ENCODE measurements around the gene RNF10.
A peak's percentile ranks its signal among the peaks of the same experiment; 100 is the strongest.
"Not testable (repeated sequence)": the region's sequence is repeated elsewhere in the genome, so short reads cannot be mapped to it uniquely, and the experiment has no call there.

Gene RNF10

DNA sequence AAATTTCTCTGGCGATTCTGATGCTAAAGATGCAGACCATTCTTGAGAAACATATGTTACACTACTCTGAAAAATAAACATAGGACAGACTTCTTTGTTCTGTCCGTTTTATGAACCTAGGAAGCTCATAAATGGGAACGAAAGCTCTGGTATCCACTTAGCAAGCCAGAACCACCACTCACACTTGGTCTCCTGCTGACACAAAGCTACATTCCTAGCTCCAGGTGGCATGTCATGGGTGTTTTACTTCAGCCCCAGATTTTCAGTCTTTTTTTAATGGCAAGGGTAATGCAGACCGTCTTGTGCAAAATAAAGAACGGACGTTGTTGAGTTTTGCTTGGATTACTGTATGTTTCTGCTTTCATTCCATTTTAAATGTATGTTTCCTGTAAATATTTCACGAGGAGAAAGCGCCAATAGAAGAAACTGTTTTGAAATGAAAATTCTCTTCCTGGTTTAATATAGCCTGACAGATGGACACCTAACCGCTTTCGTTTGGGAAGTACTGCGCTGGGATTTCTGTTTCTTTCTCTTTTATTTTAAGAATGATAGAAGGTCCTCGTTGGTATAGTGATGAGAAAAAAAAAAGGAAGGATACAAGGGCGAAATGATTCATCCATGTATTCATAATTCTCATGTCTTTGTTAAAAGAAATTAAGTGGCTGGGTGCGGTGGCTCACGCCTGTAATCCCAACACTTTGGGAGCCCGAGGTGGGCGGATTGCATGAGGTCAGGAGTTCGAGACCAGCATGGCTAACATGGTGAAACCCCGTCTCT, 4.3 kb upstream of the RNF10 start:
- TF ChIP-seq CTCF (IDR thresholded peaks at IDR 0.05; ENCODE audit: control insufficient read depth, extremely low read depth, insufficient read depth): no peak
- DNase-seq (ENCODE audit: low read depth): peak; percentile 59
- peak overlapping the region; percentile 84 for H3K4me3 ChIP-seq (ENCODE audit: low read depth, low read length)

DNA sequence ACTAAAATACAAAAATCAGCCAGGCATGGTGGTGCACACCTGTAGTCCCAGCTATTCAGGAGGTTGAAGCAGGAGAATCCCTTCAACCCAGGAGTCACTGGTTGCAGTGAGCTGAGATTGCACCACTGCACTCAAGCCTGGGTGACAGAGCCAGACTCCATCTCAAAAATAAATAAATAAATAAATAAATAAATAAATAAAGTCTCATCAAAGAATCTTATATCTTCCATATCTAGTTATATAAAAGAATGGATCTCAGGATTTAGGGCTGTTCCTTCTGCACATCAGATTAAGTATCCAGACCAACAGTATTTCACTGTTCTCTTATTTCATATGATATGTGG, 3.8 kb upstream of the RNF10 start:
- not testable (repeated sequence) for DNase-seq (ENCODE audit: low read depth); H3K4me3 ChIP-seq (ENCODE audit: low read depth, low read length)

- no peak for TF ChIP-seq CTCF (IDR thresholded peaks at IDR 0.05; ENCODE audit: control insufficient read depth, extremely low read depth, insufficient read depth)
- DNase-seq (ENCODE audit: low read depth): no peak
- no peak overlapping the region for H3K4me3 ChIP-seq (ENCODE audit: low read depth, low read length)
Observed at GRCh38 chr12:120532701-120533238, 1.4 kb upstream of the RNF10 start.

GRCh38 chr12:120534703-120535655, 823 bp downstream of the RNF10 start:
- H3K4me3 ChIP-seq (ENCODE audit: low read depth, low read length): peak overlapping the region; percentile 75
- DNase-seq (ENCODE audit: low read depth): no peak
- TF ChIP-seq CTCF (IDR thresholded peaks at IDR 0.05; ENCODE audit: control insufficient read depth, extremely low read depth, insufficient read depth): no peak

GRCh38 chr12:120536064-120536791, 2.1 kb downstream of the RNF10 start:
- no peak for TF ChIP-seq CTCF (IDR thresholded peaks at IDR 0.05; ENCODE audit: control insufficient read depth, extremely low read depth, insufficient read depth)
- peak overlapping the region; percentile 75 for H3K4me3 ChIP-seq (ENCODE audit: low read depth, low read length)
- DNase-seq (ENCODE audit: low read depth): no peak

DNA sequence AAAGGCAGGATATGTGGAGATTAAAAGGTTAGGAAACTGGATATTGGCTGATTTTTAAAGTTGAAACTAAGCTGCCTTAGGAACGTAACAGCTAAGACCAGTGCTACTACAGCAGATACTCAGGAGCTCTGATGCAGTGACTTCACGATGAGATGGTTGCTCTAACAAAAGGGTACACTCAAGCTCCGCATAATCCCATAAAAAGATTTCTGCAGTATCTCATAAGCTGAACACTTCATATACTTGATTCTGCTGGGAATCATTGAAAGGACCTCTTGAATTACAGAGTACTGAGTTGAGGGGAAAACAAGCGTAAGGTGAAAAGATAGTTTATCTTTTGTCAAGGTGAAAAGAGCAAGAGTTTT, 3.7 kb downstream of the RNF10 start:
- TF ChIP-seq CTCF (IDR thresholded peaks at IDR 0.05; ENCODE audit: control insufficient read depth, extremely low read depth, insufficient read depth): no peak
- no peak for DNase-seq (ENCODE audit: low read depth)
- peak overlapping the region; percentile 75 for H3K4me3 ChIP-seq (ENCODE audit: low read depth, low read length)
